ENCODE data around the gene CUEDC1.

DNA sequence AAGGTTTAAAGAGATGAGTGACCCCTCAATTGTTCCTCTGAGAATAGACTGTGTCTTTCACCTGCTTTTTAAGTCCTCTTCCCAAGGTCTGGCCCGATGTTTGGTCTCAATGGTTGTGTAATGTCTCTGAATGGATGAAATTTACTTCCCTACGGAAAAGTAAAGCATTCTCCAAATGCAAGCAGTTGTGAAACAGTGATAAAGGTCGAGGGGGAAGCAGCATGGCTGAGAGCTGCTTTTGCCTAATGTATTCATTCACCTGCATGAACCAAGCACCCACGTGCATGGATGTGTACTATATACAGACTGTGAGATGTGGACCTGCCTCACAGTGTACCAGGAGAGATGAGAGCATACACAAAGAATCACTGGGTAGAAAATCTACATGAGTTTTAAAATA, 116.8 kb downstream of the CUEDC1 start:
- TF ChIP-seq ZC3H11A (IDR thresholded peaks at IDR 0.05; ENCODE audit: low read depth, low read length), result no peak
- no peak for TF ChIP-seq IRF1 (CRISPR knock-in tag; IDR thresholded peaks at IDR 0.05; ENCODE audit: borderline replicate concordance)
- TF ChIP-seq ZNF274 (IDR thresholded peaks at IDR 0.05; ENCODE audit: borderline replicate concordance, low read depth, low read length), result no peak
